ENCODE results near the gene CMYA5. TPM values are rescaled to one million over a fixed set of nuclear protein-coding genes. Genes with fewer than 3 reads are reported as not detected.
"Not testable (repeated sequence)": the region's sequence is repeated elsewhere in the genome, so short reads cannot be mapped to it uniquely, and the experiment has no call there.

Gene CMYA5
- total RNA-seq: 33.4 TPM

GRCh38 chr5:79689541-79690466, at the start of gene CMYA5:
Gene CMYA5, plus strand, starts transcription at chr5:79689836. Its CDS starts 72 bp downstream, at chr5:79689908.
- peak; percentile 78 for DNase-seq (ENCODE audit: low spot score)

GRCh38 chr5:79640571-79641055, 49.0 kb upstream of the CMYA5 start:
- no peak for DNase-seq (ENCODE audit: low spot score)

DNA sequence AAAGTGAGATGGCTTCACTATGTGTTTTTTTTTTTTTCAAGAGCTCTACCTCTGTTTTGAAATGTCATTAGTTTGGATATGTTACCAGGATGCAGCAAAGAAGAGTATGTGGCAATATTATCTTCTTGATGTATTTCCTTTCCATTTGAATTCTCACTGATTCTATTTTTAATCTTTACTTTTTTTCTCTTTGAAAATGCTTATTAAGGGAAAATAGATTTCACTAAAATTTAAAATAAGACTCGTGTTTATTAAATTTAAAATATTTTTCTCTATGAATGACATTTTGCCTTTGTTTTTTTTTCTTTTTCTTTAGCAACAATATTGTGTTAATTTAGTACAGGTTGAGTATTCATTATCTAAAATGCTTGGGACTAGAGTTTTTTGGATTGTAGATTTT, 48.2 kb upstream of the CMYA5 start:
- DNase-seq (ENCODE audit: low spot score): no peak

DNA sequence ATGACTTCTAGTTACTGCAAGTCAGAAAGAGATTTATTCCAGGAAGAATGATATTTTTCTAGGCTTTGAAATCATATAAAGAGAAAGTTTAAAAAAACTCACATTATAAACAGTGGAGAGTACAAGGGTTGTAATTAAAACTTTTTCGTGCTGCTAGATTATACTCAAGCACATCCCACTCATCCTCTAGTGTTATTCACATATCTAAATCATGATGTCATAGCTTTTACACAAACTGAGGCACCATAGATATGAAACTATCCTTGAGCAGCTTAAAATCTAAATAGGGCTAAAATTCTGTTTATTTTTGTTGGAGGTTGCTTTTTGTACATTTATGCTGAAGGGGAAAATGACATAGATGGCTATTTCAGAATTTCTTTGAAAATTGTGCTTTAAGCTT, 47.4 kb upstream of the CMYA5 start:
- no peak for DNase-seq (ENCODE audit: low spot score)

DNA sequence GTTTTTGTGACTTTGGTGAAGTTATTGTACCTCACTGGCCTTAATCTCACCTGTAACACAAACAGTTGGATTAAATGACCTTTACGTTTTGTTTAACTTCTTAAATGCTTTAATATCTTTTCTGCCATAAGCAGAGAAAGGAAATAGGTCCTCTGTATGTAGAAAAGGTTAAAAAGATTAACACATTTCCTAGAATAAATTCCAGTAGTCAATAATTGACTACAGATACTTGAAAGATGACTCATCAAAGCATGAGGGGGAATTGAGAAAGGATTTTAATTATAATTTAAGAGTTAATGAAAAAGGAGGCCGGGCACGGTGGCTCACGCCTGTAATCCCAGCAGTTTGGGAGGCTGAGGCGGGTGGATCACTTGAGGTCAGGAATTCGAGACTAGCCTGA, 35.8 kb upstream of the CMYA5 start:
- DNase-seq (ENCODE audit: low spot score): no peak

GRCh38 chr5:79663212-79663611, 26.4 kb upstream of the CMYA5 start:
- no peak for DNase-seq (ENCODE audit: low spot score)

- no peak for DNase-seq (ENCODE audit: low spot score)
These were observed 22.9 kb upstream of the CMYA5 start for GRCh38 chr5:79666758-79667157.

DNA sequence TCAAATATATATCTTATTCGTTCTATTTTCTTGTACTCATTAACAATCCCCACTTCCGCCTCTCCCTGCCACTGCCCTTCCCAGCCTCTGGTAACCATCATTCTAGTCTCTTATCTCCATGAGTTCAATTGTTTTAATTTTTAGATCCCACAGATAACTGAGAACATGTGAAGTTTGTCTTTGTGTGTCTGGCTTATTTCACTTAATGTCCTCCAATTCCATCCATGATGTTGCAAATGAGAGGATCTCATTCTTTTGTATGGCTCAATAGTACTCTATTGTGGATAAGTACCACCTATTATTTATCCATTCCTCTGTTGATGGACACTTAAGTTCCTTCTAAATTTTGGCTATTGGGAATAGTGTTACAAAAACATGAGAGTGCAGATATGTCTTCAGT, 17.2 kb upstream of the CMYA5 start:
- DNase-seq (ENCODE audit: low spot score): no peak

DNA sequence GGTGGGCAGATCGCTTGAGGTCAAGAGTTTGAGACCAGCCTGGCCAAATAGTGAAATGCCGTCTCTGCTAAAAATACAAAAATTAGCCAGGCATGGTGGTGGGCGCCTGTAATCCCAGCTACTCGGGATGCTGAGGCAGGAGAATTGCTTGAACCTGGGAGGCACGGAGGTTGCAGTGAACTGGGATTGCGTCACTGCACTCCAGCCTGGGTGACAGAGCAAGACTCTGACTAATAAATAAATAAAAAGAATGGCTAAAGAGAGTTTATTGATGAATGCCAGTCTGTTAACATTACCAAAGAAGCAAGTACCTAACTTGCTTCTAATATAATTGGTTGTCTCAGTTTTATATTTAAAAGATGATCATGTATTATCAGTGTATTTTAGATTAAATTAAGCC, 13.3 kb upstream of the CMYA5 start:
- not testable (repeated sequence) for DNase-seq (ENCODE audit: low spot score)

DNA sequence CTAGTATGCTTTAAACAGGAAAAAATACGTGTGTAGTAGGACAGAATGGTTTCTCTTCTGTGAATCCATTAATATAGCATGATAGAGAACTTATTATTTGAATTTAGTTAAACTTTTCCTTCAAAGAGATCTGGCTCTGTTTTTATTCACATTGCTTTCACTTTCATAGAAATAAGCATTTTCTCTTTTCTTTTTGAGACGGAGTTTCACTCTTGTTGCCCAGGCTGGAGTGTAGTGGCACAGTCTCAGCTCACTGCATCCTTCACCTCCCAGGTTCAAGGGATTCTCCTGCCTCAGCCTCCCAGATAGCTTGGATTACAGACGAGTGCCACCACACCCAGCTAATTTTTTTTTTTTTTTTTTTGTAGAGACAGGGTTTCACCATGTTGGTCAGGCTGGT, 7.5 kb upstream of the CMYA5 start:
- not testable (repeated sequence) for DNase-seq (ENCODE audit: low spot score)

DNA sequence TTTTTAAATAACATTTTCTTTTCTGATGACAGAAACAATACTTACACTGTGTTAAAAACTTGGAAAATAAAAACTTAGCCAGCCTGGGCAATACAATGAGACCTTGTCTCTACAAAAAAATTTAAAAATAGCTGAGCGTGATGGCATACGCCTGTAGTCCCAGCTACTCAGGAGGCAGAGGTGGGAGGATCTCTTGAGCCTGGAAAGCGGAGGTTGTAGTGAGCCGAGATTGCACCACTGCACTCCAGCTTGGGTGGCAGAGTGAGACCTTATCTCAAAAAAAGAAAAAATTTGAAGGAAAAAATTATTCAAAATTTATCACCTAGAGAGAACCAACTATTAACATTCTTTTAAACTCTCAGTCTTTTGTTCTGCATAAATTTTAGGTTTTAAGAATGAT, 4.9 kb upstream of the CMYA5 start:
- no peak for DNase-seq (ENCODE audit: low spot score)

DNA sequence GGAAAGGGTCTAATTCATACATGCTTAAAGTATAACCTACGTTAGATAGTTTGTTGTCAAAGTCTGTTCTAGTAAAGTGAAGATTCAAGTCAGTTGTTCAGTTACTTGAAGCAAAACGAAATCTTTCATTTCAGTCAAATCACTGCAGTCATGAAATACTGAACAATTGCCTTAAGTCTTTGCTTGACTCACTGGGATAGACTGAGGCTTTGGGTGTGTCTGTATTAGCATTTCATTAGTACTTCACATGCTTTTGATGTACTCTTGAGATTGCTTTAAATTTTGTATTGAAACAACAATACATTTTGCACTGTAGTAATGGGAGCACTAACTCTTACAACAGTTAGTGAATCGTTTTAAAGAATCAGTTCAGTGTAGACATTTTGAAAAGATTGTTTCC, 4.0 kb upstream of the CMYA5 start:
- no peak for DNase-seq (ENCODE audit: low spot score)

GRCh38 chr5:79686799-79687198, 2.8 kb upstream of the CMYA5 start:
- DNase-seq (ENCODE audit: low spot score): no peak

- no peak for DNase-seq (ENCODE audit: low spot score)
These were observed 1.7 kb upstream of the CMYA5 start for GRCh38 chr5:79687889-79688288.

GRCh38 chr5:79691007-79691406, 1.4 kb downstream of the CMYA5 start:
- no peak for DNase-seq (ENCODE audit: low spot score)

GRCh38 chr5:79692596-79692995, 3.0 kb downstream of the CMYA5 start:
- DNase-seq (ENCODE audit: low spot score): no peak

- no peak for DNase-seq (ENCODE audit: low spot score)
These were observed 4.5 kb downstream of the CMYA5 start for GRCh38 chr5:79694183-79694582.

GRCh38 chr5:79694652-79695051, 5.0 kb downstream of the CMYA5 start:
- DNase-seq (ENCODE audit: low spot score): no peak

GRCh38 chr5:79695526-79695925, 5.9 kb downstream of the CMYA5 start:
- no peak for DNase-seq (ENCODE audit: low spot score)

DNA sequence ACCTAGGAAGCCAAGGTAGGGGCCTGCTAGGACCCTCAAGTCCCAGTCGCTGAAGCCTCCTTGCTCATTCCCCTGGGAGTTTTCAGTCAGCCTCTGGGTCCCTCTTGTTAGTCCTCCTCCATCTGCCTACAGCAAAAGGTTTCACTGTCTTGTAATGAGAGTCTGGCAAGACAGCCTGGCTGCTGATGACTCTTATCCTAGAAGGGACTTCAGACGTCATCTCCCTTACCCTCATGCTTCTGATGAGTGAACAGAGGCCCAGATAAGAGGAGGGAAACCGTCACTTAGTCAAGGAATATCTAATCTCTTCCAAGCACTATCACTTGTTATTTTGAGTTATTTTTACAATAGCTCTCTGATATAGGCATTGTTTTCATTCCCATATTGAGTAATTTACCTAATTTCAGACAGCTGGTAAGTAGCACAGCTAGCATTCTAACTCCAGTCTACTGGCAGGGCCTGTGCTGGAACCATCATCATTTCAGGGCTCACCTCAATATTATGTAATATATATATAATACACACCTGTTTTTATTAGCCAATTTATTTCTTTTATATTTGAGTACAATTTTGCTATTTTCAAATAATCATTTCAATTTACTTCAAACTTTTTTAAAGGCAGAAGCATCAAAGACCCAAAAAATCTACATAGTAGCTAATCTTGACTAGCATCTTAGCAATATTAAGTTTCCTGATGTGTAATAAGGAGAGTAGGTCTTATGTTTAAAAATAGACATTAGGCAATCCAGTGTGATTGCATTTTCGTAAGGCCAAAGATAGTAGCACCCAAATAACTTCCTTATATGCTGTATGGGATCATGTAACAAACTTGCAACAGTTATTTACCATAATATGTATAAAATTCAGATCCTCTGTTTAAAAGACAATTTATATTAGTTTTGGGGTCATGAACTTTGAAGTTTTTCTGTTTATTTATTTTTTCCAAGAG, 7.9 kb downstream of the CMYA5 start:
- no peak for DNase-seq (ENCODE audit: low spot score)

- DNase-seq (ENCODE audit: low spot score): no peak
These were observed 10.2 kb downstream of the CMYA5 start for GRCh38 chr5:79699763-79700400.

All from ureter (tissue), 1 donor.